A549 (cell line): ENCODE results near the gene DCHS2. TPM values are rescaled to one million over a fixed set of nuclear protein-coding genes. Genes with fewer than 3 reads are reported as not detected.

ENCODE experiments used
- ATAC-seq, 2 experiments: fragments of 200-7000 bp in 1 of 2; fragments of >200 bp in 1 of 2; cut with Nextera tagmentation in 1 of 2; cut with Tn5 transposase in 1 of 2; 3 replicates each; pipeline versions ENCODE4 v1.8.0 to v1.9.1; 2018 to 2020; ENCODE audit warnings: mild to moderate bottlenecking in 1 of 2, moderate library complexity in 1 of 2
- CTCF ChIA-PET: fragments of 300-600 bp; sonication (Branson Sonifier 250); formaldehyde crosslinking; extraction: SDS; loops from one replicate; lab custom pipeline; 2021; ENCODE audit warnings: antibody characterized with exemption, inconsistent platforms; lab: Yijun Ruan, JAX
- POLR2A ChIA-PET: fragments of 350-600 bp; formaldehyde crosslinking; extraction: SDS; loops from one replicate; lab custom pipeline; 2021; ENCODE audit warnings: antibody characterized with exemption, inconsistent platforms; lab: Yijun Ruan, JAX
- DNase-seq, 2 experiments: peaks; one replicate each; pipeline versions ENCODE4 v3.0.0 to v3.0.0-alpha.2; 2011 to 2016; ENCODE audit warnings: low read depth in 1 of 2, low spot score in 1 of 2
- FAIRE-seq: peaks from 2 replicates; lab custom pipeline; 2011; peaks lifted over from hg19 to GRCh38; lab: Jason Lieb, UNC
- H3K27ac ChIP-seq, 2 experiments: fragments of >200 bp; sonication (Bioruptor Twin); formaldehyde crosslinking; 3 replicates each; pipeline ENCODE4 v1.5.1; 2016 to 2017
- H3K4me1 ChIP-seq: fragments of >200 bp; sonication (Bioruptor Twin); formaldehyde crosslinking; 3 replicates; pipeline ENCODE4 v1.6.1; 2016
- H3K4me2 ChIP-seq: fragments of >200 bp; sonication (Bioruptor Twin); formaldehyde crosslinking; 3 replicates; pipeline ENCODE4 v1.6.1; 2016
- H3K4me3 ChIP-seq: fragments of >200 bp; sonication (Bioruptor Twin); formaldehyde crosslinking; 3 replicates; pipeline ENCODE4 v1.5.1; 2016
- H3K9me3 ChIP-seq: fragments of >200 bp; sonication (Bioruptor Twin); formaldehyde crosslinking; 3 replicates; pipeline ENCODE4 v1.6.1; 2016
- CEBPB ChIP-seq, 2 experiments: fragments of >200 bp in 1 of 2; sonication (Bioruptor Twin) in 1 of 2; formaldehyde crosslinking in 1 of 2; IDR thresholded peaks; 2 replicates each; pipeline ENCODE4 v1.6.1; 2012 to 2016
- CHD4 ChIP-seq: fragments of 200-600 bp; sonication (generic); IDR thresholded peaks from 2 replicates; pipeline ENCODE4 v1.6.1; 2016; ENCODE audit warnings: antibody characterized with exemption, mild to moderate bottlenecking, borderline replicate concordance
- EHMT2 ChIP-seq: fragments of 200-600 bp; sonication (generic); IDR thresholded peaks from 2 replicates; pipeline ENCODE4 v1.6.1; 2016; ENCODE audit warnings: antibody characterized with exemption, low read depth, mild to moderate bottlenecking, moderate library complexity
- EP300 ChIP-seq, 2 experiments: fragments of >200 bp; sonication (Bioruptor Twin); formaldehyde crosslinking; IDR thresholded peaks; 2 replicates in 1 of 2; 3 replicates in 1 of 2; pipeline ENCODE4 v1.6.1; 2016 to 2017
- FOSB ChIP-seq: fragments of 250-450 bp; sonication (Bioruptor Pico); IDR thresholded peaks from 2 replicates; pipeline ENCODE4 v1.5.0; 2020; ENCODE audit warnings: mild to moderate bottlenecking, moderate library complexity
- FOSL2 ChIP-seq, 2 experiments: fragments of 450-650 bp in 1 of 2; fragments of >200 bp in 1 of 2; sonication (Bioruptor Twin) in 1 of 2; formaldehyde crosslinking; IDR thresholded peaks; 2 replicates each; pipeline versions ENCODE4 v1.5.0 to v1.6.1; 2016 to 2020; ENCODE audit warnings: mild to moderate bottlenecking in 1 of 2, moderate library complexity in 1 of 2
- HDAC2 ChIP-seq: fragments of 200-600 bp; sonication (generic); IDR thresholded peaks from 2 replicates; pipeline ENCODE4 v1.6.1; 2016
- HEYL ChIP-seq: fragments of 250-450 bp; sonication (Bioruptor Pico); IDR thresholded peaks from 2 replicates; pipeline ENCODE4 v1.8.0; 2021; ENCODE audit warnings: mild to moderate bottlenecking, moderate library complexity
- HOXB5 ChIP-seq: fragments of 250-450 bp; sonication (Bioruptor Pico); IDR thresholded peaks from 2 replicates; pipeline ENCODE4 v1.5.0; 2020; ENCODE audit warnings: mild to moderate bottlenecking, moderate library complexity
- JUN ChIP-seq, 2 experiments: fragments of >200 bp; sonication (Bioruptor Twin); formaldehyde crosslinking; IDR thresholded peaks; 2 replicates in 1 of 2; 3 replicates in 1 of 2; pipeline ENCODE4 v1.6.1; 2016 to 2017
- MAZ ChIP-seq: fragments of 150-350 bp; IDR thresholded peaks from 2 replicates; pipeline ENCODE4 v1.6.1; 2014; ENCODE audit warnings: antibody characterized with exemption, low read depth, low read length, borderline replicate concordance
- MYC ChIP-seq: IDR thresholded peaks from 2 replicates; pipeline ENCODE4 v1.6.1; 2012; ENCODE audit warnings: mild to moderate bottlenecking, inconsistent platforms, low read length, improper control_type of control experiment, borderline replicate concordance
- NPAS2 ChIP-seq: fragments of 250-450 bp; sonication (Bioruptor Pico); IDR thresholded peaks from 2 replicates; pipeline ENCODE4 v1.8.0; 2022; ENCODE audit warnings: mild to moderate bottlenecking, moderate library complexity, borderline replicate concordance
- POLR2A ChIP-seq: IDR thresholded peaks from 2 replicates; pipeline ENCODE4 v1.6.1; 2012; ENCODE audit warnings: mild to moderate bottlenecking, low read length
- RFX5 ChIP-seq: fragments of 450-650 bp; IDR thresholded peaks from 2 replicates; pipeline ENCODE4 v1.7.1; 2014; ENCODE audit warnings: antibody characterized with exemption, mild to moderate bottlenecking, moderate library complexity
- RNF2 ChIP-seq: fragments of 200-600 bp; sonication (generic); IDR thresholded peaks from 2 replicates; pipeline ENCODE4 v1.6.1; 2016; ENCODE audit warnings: low read depth, mild to moderate bottlenecking, antibody characterized with exemption, moderate library complexity, borderline replicate concordance
- SMC3 ChIP-seq: fragments of >200 bp; sonication (Bioruptor Twin); formaldehyde crosslinking; IDR thresholded peaks from 3 replicates; pipeline ENCODE4 v1.6.1; 2018; ENCODE audit warnings: inconsistent platforms
- SREBF2 ChIP-seq: fragments of 450-650 bp; IDR thresholded peaks from 2 replicates; pipeline ENCODE4 v1.6.1; 2014; ENCODE audit warnings: mild to moderate bottlenecking, moderate library complexity
- ZNF302 ChIP-seq: fragments of 250-450 bp; sonication (Bioruptor Pico); IDR thresholded peaks from 2 replicates; pipeline ENCODE4 v1.9.0; 2021; ENCODE audit warnings: inconsistent platforms, mild to moderate bottlenecking, moderate library complexity
- ZSCAN20 ChIP-seq: fragments of 250-450 bp; sonication (Bioruptor Pico); IDR thresholded peaks from 2 replicates; pipeline ENCODE4 v1.8.0; 2022; ENCODE audit warnings: mild to moderate bottlenecking, moderate library complexity
- WGBS: methylation state at CpG from one replicate; pipeline ENCODE4 v1.1.6; 2017; ENCODE audit errors: missing lambda C conversion rate; 5-methylcytosine and 5-hydroxymethylcytosine counted together
- polyA plus RNA-seq, 4 experiments: library from polyadenylated mRNA; depleted of rRNA in 3 of 4; stranded (reverse); fragments of >200 nt; fragmentation: RNase III in 1 of 4; extraction: RNeasy Plus Mini Kit Qiagen cat#74134 plus additional on column Dnase treatment in 1 of 4; gene quantifications; 2 replicates in 3 of 4; 3 replicates in 1 of 4; pipeline ENCODE4 v1.2.3, GENCODE V29; 2011 to 2017
- TF ChIP-seq, protein P1 (sequence below): fragments of >200 bp; sonication (Bioruptor Twin); formaldehyde crosslinking; IDR thresholded peaks from 3 replicates; pipeline ENCODE4 v1.5.1; 2016
- TF ChIP-seq, protein P2 (sequence below): fragments of 250-450 bp; sonication (Bioruptor Pico); IDR thresholded peaks from 2 replicates; pipeline ENCODE4 v1.5.0; 2020; ENCODE audit warnings: low read depth, mild to moderate bottlenecking, moderate library complexity
- TF ChIP-seq, protein P3 (sequence below): fragments of 150-350 bp; IDR thresholded peaks from 2 replicates; pipeline ENCODE4 v1.6.1; 2014; ENCODE audit warnings: low read depth, mild to moderate bottlenecking, low read length

DCHS2 gene
- polyA plus RNA-seq, 2 of the 4 experiments (the other 2 are of a cell fraction), result 0.06 TPM; not detected in 1

DNA sequence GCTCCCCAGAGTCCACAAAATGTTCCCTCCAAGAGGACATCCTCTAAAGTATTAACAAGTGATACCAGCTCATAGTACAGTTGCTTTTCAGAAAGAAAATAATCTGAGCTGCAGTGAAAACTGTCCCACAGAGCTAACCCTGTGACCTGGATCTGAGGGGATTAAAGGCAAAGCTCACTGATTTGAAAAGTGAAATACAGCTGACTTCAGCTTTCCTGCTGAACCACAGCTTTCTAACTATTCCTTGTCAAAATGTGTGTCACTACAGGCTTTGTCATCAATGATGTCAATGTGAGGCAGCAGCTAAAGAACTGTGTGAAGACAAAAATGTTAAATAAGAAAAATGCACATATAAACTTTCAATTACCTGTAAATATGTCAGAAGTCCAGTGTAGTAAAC is 36.9 kb downstream of the DCHS2 start:
- ATAC-seq (no peak), DNase-seq (no peak), FAIRE-seq (no peak)
- Histone ChIP-seq H3K4me2 (no peak overlapping the region), H3K9me3 (no peaks in the 10 kb centered on the region), H3K4me3 (no peak overlapping the region), H3K27ac (no peak overlapping the region), H3K4me1 (no peaks in the 10 kb centered on the region)
- no peak for TF ChIP-seq EHMT2
- no peak for TF ChIP-seq ZNF302 (CRISPR knock-in tag)
- TF ChIP-seq, protein P1, sequence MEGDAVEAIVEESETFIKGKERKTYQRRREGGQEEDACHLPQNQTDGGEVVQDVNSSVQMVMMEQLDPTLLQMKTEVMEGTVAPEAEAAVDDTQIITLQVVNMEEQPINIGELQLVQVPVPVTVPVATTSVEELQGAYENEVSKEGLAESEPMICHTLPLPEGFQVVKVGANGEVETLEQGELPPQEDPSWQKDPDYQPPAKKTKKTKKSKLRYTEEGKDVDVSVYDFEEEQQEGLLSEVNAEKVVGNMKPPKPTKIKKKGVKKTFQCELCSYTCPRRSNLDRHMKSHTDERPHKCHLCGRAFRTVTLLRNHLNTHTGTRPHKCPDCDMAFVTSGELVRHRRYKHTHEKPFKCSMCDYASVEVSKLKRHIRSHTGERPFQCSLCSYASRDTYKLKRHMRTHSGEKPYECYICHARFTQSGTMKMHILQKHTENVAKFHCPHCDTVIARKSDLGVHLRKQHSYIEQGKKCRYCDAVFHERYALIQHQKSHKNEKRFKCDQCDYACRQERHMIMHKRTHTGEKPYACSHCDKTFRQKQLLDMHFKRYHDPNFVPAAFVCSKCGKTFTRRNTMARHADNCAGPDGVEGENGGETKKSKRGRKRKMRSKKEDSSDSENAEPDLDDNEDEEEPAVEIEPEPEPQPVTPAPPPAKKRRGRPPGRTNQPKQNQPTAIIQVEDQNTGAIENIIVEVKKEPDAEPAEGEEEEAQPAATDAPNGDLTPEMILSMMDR, result no peak
- no peak for TF ChIP-seq MAZ
- no peak for TF ChIP-seq POLR2A
- no peak for TF ChIP-seq EP300 (IDR thresholded peaks at IDR 0.05)
- TF ChIP-seq RFX5, result no peak
- no peak for TF ChIP-seq SREBF2
- no peak for TF ChIP-seq HOXB5 (CRISPR knock-in tag)
- TF ChIP-seq, protein P2, sequence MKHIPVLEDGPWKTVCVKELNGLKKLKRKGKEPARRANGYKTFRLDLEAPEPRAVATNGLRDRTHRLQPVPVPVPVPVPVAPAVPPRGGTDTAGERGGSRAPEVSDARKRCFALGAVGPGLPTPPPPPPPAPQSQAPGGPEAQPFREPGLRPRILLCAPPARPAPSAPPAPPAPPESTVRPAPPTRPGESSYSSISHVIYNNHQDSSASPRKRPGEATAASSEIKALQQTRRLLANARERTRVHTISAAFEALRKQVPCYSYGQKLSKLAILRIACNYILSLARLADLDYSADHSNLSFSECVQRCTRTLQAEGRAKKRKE (CRISPR knock-in tag), result no peak
- TF ChIP-seq JUN (IDR thresholded peaks at IDR 0.05), result no peak
- no peak for TF ChIP-seq CHD4
- TF ChIP-seq SMC3, result no peak
- no peak for TF ChIP-seq CEBPB (IDR thresholded peaks at IDR 0.05)
- TF ChIP-seq ZSCAN20 (CRISPR knock-in tag), result no peak
- TF ChIP-seq NPAS2 (CRISPR knock-in tag), result no peak
- no peak for TF ChIP-seq FOSL2 (IDR thresholded peaks at IDR 0.05)
- no peak for TF ChIP-seq FOSL2 (CRISPR knock-in tag; IDR thresholded peaks at IDR 0.05)
- TF ChIP-seq HDAC2, result no peak
- CTCF ChIA-PET, result no interaction called here
- POLR2A ChIA-PET, result no interaction called here

DNA sequence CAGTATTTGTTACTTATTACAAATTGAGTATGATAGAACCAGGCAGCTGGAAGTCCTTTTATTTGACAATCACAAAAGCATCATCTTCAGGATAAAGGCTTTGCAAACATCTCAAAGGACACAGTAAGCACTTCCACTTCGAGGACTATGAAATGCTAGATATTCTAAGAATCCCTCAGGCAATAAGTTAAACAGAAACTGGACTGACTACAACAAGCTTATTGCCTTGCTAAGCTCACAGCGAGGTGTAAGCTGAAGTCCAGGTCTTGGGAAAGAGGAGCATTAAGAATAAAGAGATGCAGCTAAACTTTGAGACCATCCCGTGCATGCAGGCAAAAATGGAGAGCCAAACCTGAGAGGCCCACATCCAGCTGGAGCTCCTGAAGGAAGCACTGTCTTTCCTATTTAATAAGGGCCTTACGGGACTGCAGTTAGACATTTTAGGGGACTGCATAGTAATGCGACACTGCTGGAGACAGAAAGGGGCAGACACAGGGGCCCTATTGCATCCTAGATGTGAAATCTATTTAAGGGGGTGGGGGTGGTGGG is 38.7 kb downstream of the DCHS2 start:
- CTCF ChIA-PET, result interaction anchor here (0.9 kb wide), 1 partner anchor 53 kb away, joined by 3 read pairs; no protein-coding TSS in a partner anchor
- ATAC-seq, result no peak
- H3K4me3 ChIP-seq, result no peak overlapping the region
- H3K9me3 ChIP-seq, result no peaks in the 10 kb centered on the region
- POLR2A ChIA-PET, result no interaction called here
- FAIRE-seq, result no peak
- no peak for TF ChIP-seq RNF2
- no peak for TF ChIP-seq HEYL
- no peak for TF ChIP-seq HOXB5 (CRISPR knock-in tag)
- TF ChIP-seq, protein P3, sequence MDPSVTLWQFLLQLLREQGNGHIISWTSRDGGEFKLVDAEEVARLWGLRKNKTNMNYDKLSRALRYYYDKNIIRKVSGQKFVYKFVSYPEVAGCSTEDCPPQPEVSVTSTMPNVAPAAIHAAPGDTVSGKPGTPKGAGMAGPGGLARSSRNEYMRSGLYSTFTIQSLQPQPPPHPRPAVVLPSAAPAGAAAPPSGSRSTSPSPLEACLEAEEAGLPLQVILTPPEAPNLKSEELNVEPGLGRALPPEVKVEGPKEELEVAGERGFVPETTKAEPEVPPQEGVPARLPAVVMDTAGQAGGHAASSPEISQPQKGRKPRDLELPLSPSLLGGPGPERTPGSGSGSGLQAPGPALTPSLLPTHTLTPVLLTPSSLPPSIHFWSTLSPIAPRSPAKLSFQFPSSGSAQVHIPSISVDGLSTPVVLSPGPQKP, result no peak
- TF ChIP-seq FOSB, result no peak
- no peak for TF ChIP-seq MAZ
- no peak for TF ChIP-seq MYC
- TF ChIP-seq JUN (IDR thresholded peaks at IDR 0.05), result no peak
- TF ChIP-seq ZSCAN20 (CRISPR knock-in tag), result no peak
- H3K4me2 ChIP-seq, result no peak overlapping the region
- no peaks in the 10 kb centered on the region for H3K4me1 ChIP-seq
- 31% methylated on average over 5 of the region's 5 CpGs for WGBS
- no peak for DNase-seq
- no peak overlapping the region for H3K27ac ChIP-seq
